GM18507 (cell line): Measurements from ENCODE around the gene NR2F1-AS1.

Experiments used
- DNase-seq: peaks from one replicate; pipeline ENCODE4 v3.0.0; 2011; ENCODE audit warnings: low read depth; ENCODE audit not compliant: insufficient read length; ENCODE audit errors: extremely low spot score
- FAIRE-seq: peaks from 2 replicates; lab custom pipeline; 2011; peaks lifted over from hg19 to GRCh38; lab: Jason Lieb, UNC

NR2F1-AS1 gene

GRCh38 chr5:93578813-93579691 lies 2.0 kb downstream of the NR2F1-AS1 start:
- FAIRE-seq (no peak), DNase-seq (no peak)

- FAIRE-seq = no peak
- no peak for DNase-seq
Observed at GRCh38 chr5:93577854-93578812, 2.9 kb downstream of the NR2F1-AS1 start.

GRCh38 chr5:93576994-93577853 lies 3.8 kb downstream of the NR2F1-AS1 start:
- FAIRE-seq (no peak), DNase-seq (no peak)

GRCh38 chr5:93575461-93576414 lies 5.3 kb downstream of the NR2F1-AS1 start:
- DNase-seq (no peak), FAIRE-seq (no peak)

- no peak for FAIRE-seq
- DNase-seq = no peak
Observed at GRCh38 chr5:93574491-93575305, 6.3 kb downstream of the NR2F1-AS1 start.

- no peak for FAIRE-seq
- no peak for DNase-seq
Observed at GRCh38 chr5:93573354-93574351, 7.4 kb downstream of the NR2F1-AS1 start.

GRCh38 chr5:93572608-93573353 lies 8.2 kb downstream of the NR2F1-AS1 start:
- no peak for FAIRE-seq
- DNase-seq = no peak

- DNase-seq (no peak), FAIRE-seq (no peak)
Observed at GRCh38 chr5:93572101-93572607, 8.9 kb downstream of the NR2F1-AS1 start.

GRCh38 chr5:93571114-93571949 lies 9.7 kb downstream of the NR2F1-AS1 start:
- DNase-seq = no peak
- FAIRE-seq = no peak

GRCh38 chr5:93570294-93571113 lies 10.5 kb downstream of the NR2F1-AS1 start:
- no peak for DNase-seq

GRCh38 chr5:93569300-93570160 lies 11.5 kb downstream of the NR2F1-AS1 start:
- no peak for FAIRE-seq

More at GRCh38 chr5:93570294-93571113, 10.5 kb downstream of the NR2F1-AS1 start:
- no peak for FAIRE-seq

GRCh38 chr5:93567424-93567823 lies 13.6 kb downstream of the NR2F1-AS1 start:
- DNase-seq (no peak), FAIRE-seq (no peak)

More at GRCh38 chr5:93569300-93570160, 11.5 kb downstream of the NR2F1-AS1 start:
- DNase-seq = no peak

- no peak for FAIRE-seq
- DNase-seq = no peak
Observed at GRCh38 chr5:93566091-93566490, 14.9 kb downstream of the NR2F1-AS1 start.
